DND-41 (cell line): ENCODE measurements around the gene FNDC3B.

Source experiments
- EZH2 ChIP-seq: IDR thresholded peaks from 3 replicates; pipeline ENCODE4 v1.6.1; 2012; ENCODE audit warnings: borderline replicate concordance, low read depth, mild to moderate bottlenecking, moderate library complexity, low read length, inconsistent platforms; ENCODE audit not compliant: severe bottlenecking
- TF ChIP-seq, protein P1 (sequence below): IDR thresholded peaks from 2 replicates; pipeline ENCODE4 v1.5.1; 2012; ENCODE audit warnings: borderline replicate concordance, low read length, moderate library complexity, mild to moderate bottlenecking; ENCODE audit not compliant: poor library complexity, severe bottlenecking; ENCODE audit errors: extremely low read depth

DNA sequence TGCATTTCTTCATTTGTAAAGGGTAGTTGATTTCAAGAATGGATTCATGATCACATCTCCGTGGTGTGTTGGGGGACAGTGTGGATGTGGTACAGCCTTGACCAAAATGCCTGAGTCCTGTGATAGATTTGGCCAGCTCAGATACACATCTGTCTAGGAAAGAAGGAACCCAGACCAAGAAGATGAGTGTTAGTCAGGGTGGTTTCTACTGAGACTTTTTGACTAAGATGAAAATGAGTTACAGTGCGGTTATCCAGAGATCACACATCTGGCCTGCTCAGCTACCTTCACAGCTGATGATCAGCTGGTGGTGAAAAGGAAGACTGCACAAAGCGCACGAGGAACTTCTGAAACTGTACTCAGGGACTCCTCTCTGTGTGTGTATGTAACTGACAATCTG is 68.0 kb downstream of the FNDC3B start:
- TF ChIP-seq, protein P1, sequence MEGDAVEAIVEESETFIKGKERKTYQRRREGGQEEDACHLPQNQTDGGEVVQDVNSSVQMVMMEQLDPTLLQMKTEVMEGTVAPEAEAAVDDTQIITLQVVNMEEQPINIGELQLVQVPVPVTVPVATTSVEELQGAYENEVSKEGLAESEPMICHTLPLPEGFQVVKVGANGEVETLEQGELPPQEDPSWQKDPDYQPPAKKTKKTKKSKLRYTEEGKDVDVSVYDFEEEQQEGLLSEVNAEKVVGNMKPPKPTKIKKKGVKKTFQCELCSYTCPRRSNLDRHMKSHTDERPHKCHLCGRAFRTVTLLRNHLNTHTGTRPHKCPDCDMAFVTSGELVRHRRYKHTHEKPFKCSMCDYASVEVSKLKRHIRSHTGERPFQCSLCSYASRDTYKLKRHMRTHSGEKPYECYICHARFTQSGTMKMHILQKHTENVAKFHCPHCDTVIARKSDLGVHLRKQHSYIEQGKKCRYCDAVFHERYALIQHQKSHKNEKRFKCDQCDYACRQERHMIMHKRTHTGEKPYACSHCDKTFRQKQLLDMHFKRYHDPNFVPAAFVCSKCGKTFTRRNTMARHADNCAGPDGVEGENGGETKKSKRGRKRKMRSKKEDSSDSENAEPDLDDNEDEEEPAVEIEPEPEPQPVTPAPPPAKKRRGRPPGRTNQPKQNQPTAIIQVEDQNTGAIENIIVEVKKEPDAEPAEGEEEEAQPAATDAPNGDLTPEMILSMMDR: no peak
- TF ChIP-seq EZH2: no peak
